Astrocyte of the spinal cord (primary cell): ENCODE results near the gene NXPE1.
"Not testable (repeated sequence)": the region's sequence is repeated elsewhere in the genome, so short reads cannot be mapped to it uniquely, and the experiment has no call there.

Source experiments
- DNase-seq: peaks from one replicate; pipeline ENCODE4 v3.0.0; 2011; ENCODE audit warnings: low read depth, low spot score
- H3K4me3 ChIP-seq: 2 replicates; pipeline ENCODE4 v1.5.1; 2011; ENCODE audit warnings: low read depth, mild to moderate bottlenecking, low read length, moderate library complexity
- in situ Hi-C: cut with HindIII; loops from 2 replicates; pipeline ENCODE4 v1.10.0; 2017; ENCODE audit warnings: low sequenced_read_pairs
- TF ChIP-seq, protein P1 (sequence below): IDR thresholded peaks from 2 replicates; pipeline ENCODE4 v1.5.1; 2012; ENCODE audit warnings: low read depth, mild to moderate bottlenecking, low read length, inconsistent platforms

The NXPE1 gene

DNA sequence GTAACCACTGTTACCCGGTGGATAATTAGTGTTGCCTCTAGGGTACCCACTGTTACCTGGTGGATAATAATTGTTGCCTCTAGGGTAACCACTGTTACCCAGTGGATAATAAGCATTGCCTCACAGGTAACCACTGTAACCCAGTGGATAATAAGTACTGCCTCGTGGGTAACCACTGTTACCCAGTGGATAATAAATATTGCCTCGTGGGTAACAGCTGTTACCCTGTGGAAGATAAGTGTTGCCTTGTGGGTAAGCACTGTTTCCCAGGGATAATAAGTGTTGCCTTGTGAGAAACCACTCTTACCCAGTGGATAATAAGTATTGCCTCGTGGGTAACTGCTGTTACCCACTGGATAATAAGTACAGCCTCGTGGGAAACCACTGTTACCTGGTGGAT, 45.2 kb upstream of the NXPE1 start:
- DNase-seq: no peak
- H3K4me3 ChIP-seq: no peak overlapping the region
- in situ Hi-C loops: no loop called here
- TF ChIP-seq, protein P1, sequence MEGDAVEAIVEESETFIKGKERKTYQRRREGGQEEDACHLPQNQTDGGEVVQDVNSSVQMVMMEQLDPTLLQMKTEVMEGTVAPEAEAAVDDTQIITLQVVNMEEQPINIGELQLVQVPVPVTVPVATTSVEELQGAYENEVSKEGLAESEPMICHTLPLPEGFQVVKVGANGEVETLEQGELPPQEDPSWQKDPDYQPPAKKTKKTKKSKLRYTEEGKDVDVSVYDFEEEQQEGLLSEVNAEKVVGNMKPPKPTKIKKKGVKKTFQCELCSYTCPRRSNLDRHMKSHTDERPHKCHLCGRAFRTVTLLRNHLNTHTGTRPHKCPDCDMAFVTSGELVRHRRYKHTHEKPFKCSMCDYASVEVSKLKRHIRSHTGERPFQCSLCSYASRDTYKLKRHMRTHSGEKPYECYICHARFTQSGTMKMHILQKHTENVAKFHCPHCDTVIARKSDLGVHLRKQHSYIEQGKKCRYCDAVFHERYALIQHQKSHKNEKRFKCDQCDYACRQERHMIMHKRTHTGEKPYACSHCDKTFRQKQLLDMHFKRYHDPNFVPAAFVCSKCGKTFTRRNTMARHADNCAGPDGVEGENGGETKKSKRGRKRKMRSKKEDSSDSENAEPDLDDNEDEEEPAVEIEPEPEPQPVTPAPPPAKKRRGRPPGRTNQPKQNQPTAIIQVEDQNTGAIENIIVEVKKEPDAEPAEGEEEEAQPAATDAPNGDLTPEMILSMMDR: no peak

DNA sequence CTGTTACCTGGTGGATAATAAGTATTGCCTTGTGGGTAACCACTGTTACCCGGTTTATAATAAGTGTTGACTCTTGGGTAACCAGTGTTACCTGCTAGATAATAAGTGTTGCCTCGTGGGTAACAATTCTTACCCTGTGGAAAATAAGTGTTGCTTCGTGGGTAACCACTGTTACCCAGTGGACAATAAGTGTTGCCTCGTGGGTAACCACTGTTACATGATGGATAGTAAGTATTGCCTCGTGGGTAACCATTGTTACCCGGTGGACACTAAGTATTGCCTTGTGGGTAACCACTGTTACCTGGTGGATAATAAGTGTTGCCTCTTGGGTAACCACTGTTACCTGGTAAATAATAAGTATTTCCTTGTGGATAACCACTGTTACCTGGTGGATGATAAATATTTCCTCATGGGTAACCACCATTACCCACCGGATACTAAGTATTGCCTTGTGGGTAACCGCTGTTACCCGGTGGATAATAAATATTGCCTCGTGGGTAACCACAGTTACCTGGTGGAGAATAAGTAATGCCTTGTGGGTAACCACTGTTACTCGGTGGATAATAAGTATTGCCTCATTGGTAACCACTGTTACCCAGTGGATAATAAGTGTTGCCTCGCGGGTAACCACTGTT, 44.6 kb upstream of the NXPE1 start:
- no peak overlapping the region for H3K4me3 ChIP-seq
- TF ChIP-seq, protein P1: no peak
- no peak for DNase-seq
- in situ Hi-C loops: no loop called here

- in situ Hi-C loops, H3K4me3 ChIP-seq, DNase-seq: not testable (repeated sequence)
Observed at GRCh38 chr11:114603151-114603550, 43.5 kb upstream of the NXPE1 start.

GRCh38 chr11:114598461-114598860, 38.8 kb upstream of the NXPE1 start:
- in situ Hi-C loops: no loop called here
- DNase-seq: no peak
- TF ChIP-seq, protein P1: no peak
- H3K4me3 ChIP-seq: no peak overlapping the region

DNA sequence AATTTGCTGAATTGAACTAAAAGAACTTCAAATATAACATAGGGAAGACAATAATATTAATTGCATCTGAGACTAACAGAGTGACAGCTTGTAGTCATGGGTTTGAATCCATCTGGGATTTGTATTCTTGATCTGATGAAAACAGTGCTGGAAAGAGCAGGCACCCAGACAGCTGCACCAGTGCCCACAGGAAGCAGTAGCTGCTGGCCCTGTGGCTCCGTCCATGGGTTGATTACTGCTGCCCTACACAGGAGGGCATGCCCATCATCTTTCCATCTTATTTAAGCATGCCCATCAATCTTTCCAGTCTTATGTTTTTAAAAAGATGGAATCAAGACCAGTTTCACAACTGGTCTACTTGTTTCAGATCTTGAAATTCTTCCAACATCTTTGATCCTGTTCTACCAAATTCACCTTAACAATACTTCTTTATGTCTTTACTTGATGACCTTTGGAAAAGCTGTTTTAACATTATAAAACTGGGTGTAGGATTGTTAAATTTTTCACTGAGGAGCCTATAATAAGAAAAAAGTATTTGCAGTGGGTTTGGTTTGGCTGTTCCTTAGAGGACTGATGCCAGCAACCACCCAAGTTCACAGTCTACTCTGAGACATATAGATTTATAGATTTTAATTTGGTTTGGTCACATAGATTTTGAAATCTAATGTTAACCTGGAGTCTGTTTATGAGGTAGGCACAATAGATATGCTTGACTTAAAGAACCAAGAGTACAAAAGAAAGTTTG, 36.7 kb upstream of the NXPE1 start:
- DNase-seq: no peak
- H3K4me3 ChIP-seq: no peak overlapping the region
- in situ Hi-C loops: no loop called here
- TF ChIP-seq, protein P1: no peak

DNA sequence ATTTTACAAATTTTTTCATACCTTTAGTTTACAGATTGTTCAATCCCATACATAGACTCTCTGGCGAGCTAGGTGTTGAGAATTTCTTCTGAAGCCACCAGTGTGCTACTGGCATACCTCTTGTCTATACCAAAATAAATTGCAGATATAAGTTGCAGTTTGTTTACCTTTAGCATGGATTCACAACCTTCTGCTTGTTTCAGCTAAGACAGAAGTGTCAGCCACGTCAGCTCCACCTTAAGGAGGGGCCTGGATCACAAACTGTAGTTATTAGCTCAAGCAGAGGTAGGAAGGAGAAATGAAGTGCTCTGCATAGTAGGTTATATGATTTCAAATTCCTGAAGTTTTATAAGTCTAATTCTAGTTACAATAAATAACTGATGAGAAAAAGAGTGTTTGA, 35.9 kb upstream of the NXPE1 start, which contains the start of gene NXPE4:
Gene NXPE4 (minus strand): TSS at position 216 of the 400 bp plus-strand sequence. CDS start 1,027 bp downstream, outside the sequence.
- in situ Hi-C loops: no loop called here
- TF ChIP-seq, protein P1: no peak
- no peak within 1 kb of the TSS for H3K4me3 ChIP-seq
- DNase-seq: no peak

- in situ Hi-C loops: no loop called here
- TF ChIP-seq, protein P1: no peak
- no peak overlapping the region for H3K4me3 ChIP-seq
- no peak for DNase-seq
Observed at GRCh38 chr11:114594703-114595102, 35.0 kb upstream of the NXPE1 start.
